Posterior vena cava (tissue), 2 donors: Measurements from ENCODE around the gene RIN1. TPM values are rescaled to one million over a fixed set of nuclear protein-coding genes. Genes with fewer than 3 reads are reported as not detected.

Experiments
- DNase-seq: peaks from one replicate; pipeline ENCODE4 v3.0.0-alpha.2; 2020; ENCODE audit warnings: low spot score
- intact Hi-C, 2 donors: fragments of 100-400 bp; cut with DNase I; formaldehyde crosslinking; loops; one replicate each; pipeline versions ENCODE4 v1.14.1 to v1.14.2; 2022 to 2023
- total RNA-seq, 2 donors: library from RNA; stranded (reverse); fragmentation: NEBNext Ultra II Directional; extraction: Animal tissue kit (Norgen Biotek cat#: 25700); gene quantifications; one replicate each; pipeline ENCODE4 v1.2.1, GENCODE V29; 2021
- donor health status: DM: yes; HTN: yes; CAD: no.
- donor health status: DM: yes; HTN: yes; CAD: no.

Gene RIN1
- total RNA-seq, 2 donors from 2014 or later: 5.4 to 7.4 TPM

DNA sequence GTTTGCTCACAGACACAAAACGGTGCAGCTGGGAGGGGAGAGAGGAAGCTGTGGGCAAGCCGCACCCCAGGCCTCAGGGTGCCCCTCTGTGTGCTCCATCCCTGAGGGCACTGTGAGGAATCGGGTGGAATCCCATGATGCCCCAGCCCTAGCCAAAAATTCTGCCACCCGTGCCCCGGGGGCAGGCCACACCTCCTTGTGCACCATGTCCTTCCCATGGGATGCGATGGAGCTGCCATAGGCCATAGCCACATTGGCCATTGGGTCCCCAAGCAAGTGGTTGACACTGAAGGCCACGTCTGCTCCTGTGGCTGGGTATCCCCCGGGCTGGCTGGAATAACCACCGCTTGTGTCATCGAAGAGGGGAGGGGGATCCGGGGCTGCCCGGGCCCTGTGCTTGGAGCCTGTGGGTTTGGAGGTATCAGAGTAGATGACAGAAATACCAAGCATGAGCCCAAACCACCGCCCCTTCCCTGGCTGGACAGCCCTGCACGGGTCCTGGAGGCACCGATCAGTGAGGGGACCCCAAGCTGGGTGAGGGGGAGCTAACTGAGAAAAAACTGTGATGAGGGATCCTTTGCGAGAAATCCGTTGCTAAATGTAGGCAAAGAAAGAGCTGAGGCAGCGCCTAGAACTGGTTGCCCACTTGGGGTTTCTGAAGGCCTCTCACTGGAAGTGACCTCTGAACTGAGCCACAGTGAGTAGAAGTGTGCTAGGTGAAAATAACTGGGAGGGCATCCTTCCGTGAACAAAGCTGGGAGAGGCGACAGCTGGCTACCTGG, 48.2 kb downstream of the RIN1 start:
- intact Hi-C loops: loop anchor here in 1 of 2 donors (10.0 kb wide), 1 partner anchor 63 kb away; no protein-coding TSS in a partner anchor
- no peak for DNase-seq

DNA sequence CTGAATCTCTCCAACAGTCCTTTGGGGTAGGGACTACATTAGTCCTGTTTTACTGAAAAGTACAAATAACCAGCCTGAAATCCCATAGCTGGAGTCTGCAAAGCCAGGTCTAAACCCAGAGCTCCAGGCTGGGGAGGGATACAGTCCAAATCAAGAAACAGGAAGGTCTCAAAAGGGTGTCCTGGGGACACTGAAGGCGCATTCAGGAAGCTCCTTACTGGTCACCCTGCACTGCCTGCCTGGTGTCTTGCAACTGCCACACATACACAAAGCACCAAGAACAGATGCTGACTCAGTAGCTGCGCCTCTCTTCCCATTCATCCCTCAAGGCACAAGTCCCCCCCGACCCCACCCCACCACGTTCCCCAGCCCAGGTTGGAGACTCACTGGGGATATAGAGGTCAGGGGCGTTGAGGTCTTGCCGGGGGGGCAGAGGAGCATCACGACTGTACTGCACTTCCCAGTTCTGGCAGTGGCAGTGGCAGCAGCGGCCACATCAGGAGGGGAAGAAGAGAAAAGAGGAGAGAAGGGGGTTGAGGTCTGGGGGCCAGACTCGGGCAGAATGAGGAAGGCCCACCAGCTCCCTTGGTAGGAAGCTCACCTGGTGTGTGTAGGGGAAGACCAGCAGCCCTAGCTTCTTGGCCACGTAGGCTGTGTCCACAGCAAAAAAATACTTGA, 48.9 kb downstream of the RIN1 start:
- intact Hi-C loops: loop anchor here in 1 of 2 donors (10.0 kb wide), 1 partner anchor 63 kb away; no protein-coding TSS in a partner anchor
- no peak for DNase-seq

DNA sequence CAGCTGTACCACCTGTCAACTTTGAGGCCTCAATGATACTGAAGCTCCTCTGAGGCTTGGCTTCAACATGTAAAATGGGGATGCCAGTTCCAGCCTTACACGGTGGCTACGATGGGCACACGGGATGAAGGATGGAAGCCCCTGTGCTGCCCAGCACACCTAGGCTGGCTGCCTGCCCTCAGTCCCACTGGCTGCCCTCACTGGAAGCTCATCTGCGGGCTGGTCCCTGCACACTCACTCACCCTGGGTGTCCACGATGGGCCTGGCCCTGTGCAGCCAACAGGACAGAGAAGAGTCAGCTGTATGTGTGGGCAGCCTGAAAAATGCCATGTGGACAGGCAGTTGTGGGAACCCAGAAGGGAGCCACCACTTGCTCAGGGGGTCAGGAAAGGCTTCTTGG, 49.5 kb downstream of the RIN1 start:
- intact Hi-C loops: loop anchor here in 1 of 2 donors (10.0 kb wide), 1 partner anchor 62 kb away; no protein-coding TSS in a partner anchor

GRCh38 chr11:66285250-66285947, 50.8 kb downstream of the RIN1 start:
- intact Hi-C loops: loop anchor here in 1 of 2 donors (10.0 kb wide), 1 partner anchor 61 kb away; no protein-coding TSS in a partner anchor
- DNase-seq: no peak

More for the DNA sequence above, 49.5 kb downstream of the RIN1 start:
- DNase-seq: no peak

- DNase-seq: no peak
- intact Hi-C loops: loop anchor here in 1 of 2 donors (10.0 kb wide), 1 partner anchor 60 kb away; no protein-coding TSS in a partner anchor
Measured at GRCh38 chr11:66284526-66285078, 51.6 kb downstream of the RIN1 start.

- DNase-seq: no peak
- intact Hi-C loops: loop anchor here in 1 of 2 donors (10.0 kb wide), 1 partner anchor 59 kb away; no protein-coding TSS in a partner anchor
Measured at GRCh38 chr11:66283461-66284105, 52.7 kb downstream of the RIN1 start.

GRCh38 chr11:66282468-66283455, 53.5 kb downstream of the RIN1 start:
- intact Hi-C loops: loop anchor here in 1 of 2 donors (10.0 kb wide), 1 partner anchor 58 kb away; no protein-coding TSS in a partner anchor
- peak; percentile 100 for DNase-seq

Other genes with a start within 250 kb of the RIN1 start
- gene KLC2, start 78.7 kb downstream of the RIN1 start, total RNA-seq: 10 to 100 TPM; 30.1 to 41.3 TPM
- gene RAB1B, start 67.8 kb downstream of the RIN1 start, total RNA-seq: 100 to 1,000 TPM; 102 to 112 TPM
- gene CNIH2, start 58.3 kb downstream of the RIN1 start, total RNA-seq: not detected
- gene YIF1A, start 47.3 kb downstream of the RIN1 start, total RNA-seq: 10 to 100 TPM; 63.9 to 73.6 TPM
- gene TMEM151A, start 44.5 kb downstream of the RIN1 start, total RNA-seq: not detected
- gene CD248, start 19.4 kb downstream of the RIN1 start, total RNA-seq: 100 to 1,000 TPM in 1 of 2 donors, 10 to 100 TPM in 1; 67.5 to 248 TPM
- gene BRMS1, start 8.7 kb upstream of the RIN1 start, total RNA-seq: 10 to 100 TPM; 20.4 to 22.0 TPM
- 10 to 100 TPM; 16.5 to 20.0 TPM for gene B4GAT1, start 11.2 kb upstream of the RIN1 start, total RNA-seq
- 1 to 10 TPM; 1.7 to 2.0 TPM for gene SLC29A2, start 35.3 kb upstream of the RIN1 start, total RNA-seq
- gene NPAS4, start 84.6 kb upstream of the RIN1 start, total RNA-seq: 1 to 10 TPM; 2.6 to 6.5 TPM
- gene MRPL11, start 102.4 kb upstream of the RIN1 start, total RNA-seq: 10 to 100 TPM; 36.5 to 37.2 TPM
- gene PELI3, start 130.5 kb upstream of the RIN1 start, total RNA-seq: 10 to 100 TPM; 12.4 to 13.0 TPM
- 10 to 100 TPM; 27.1 to 29.4 TPM for gene DPP3, start 144.0 kb upstream of the RIN1 start, total RNA-seq
- gene BBS1, start 174.2 kb upstream of the RIN1 start, total RNA-seq: 10 to 100 TPM; 23.4 to 31.1 TPM
- 1 to 10 TPM; 9.0 TPM for gene ZDHHC24, start 209.6 kb upstream of the RIN1 start, total RNA-seq
- gene ACTN3, start 210.5 kb upstream of the RIN1 start, total RNA-seq: under 1 TPM; 0.14 to 0.51 TPM
- 10 to 100 TPM; 38.6 to 73.9 TPM for gene CTSF, start 232.2 kb upstream of the RIN1 start, total RNA-seq